GM18526 (cell line): Measurements from ENCODE around the gene VEPH1.

Source experiments
- POLR2A ChIP-seq: IDR thresholded peaks from 3 replicates; pipeline ENCODE4 v1.6.1; 2011; ENCODE audit not compliant: insufficient read length; ENCODE audit errors: extremely low read depth

VEPH1 gene

GRCh38 chr3:157333551-157333991 is 169.6 kb downstream of the VEPH1 start:
- TF ChIP-seq POLR2A: no peak

- TF ChIP-seq POLR2A: no peak
Measured at GRCh38 chr3:157330206-157330605, 173.0 kb downstream of the VEPH1 start.

GRCh38 chr3:157329551-157329950 is 173.7 kb downstream of the VEPH1 start:
- TF ChIP-seq POLR2A: no peak

- TF ChIP-seq POLR2A: no peak
Measured at GRCh38 chr3:157327837-157328236, 175.4 kb downstream of the VEPH1 start.

GRCh38 chr3:157327018-157327417 is 176.2 kb downstream of the VEPH1 start:
- TF ChIP-seq POLR2A: no peak

GRCh38 chr3:157323360-157323759 is 179.9 kb downstream of the VEPH1 start:
- no peak for TF ChIP-seq POLR2A

- no peak for TF ChIP-seq POLR2A
Measured at GRCh38 chr3:157319672-157320071, 183.5 kb downstream of the VEPH1 start.

GRCh38 chr3:157318639-157319288 is 184.5 kb downstream of the VEPH1 start:
- TF ChIP-seq POLR2A: no peak

- no peak for TF ChIP-seq POLR2A
Measured at GRCh38 chr3:157317895-157318294, 185.3 kb downstream of the VEPH1 start.

GRCh38 chr3:157313186-157313585 is 190.0 kb downstream of the VEPH1 start:
- TF ChIP-seq POLR2A: no peak

GRCh38 chr3:157312376-157312745 is 190.9 kb downstream of the VEPH1 start:
- TF ChIP-seq POLR2A: no peak

GRCh38 chr3:157311633-157312375 is 191.4 kb downstream of the VEPH1 start:
- TF ChIP-seq POLR2A: no peak

- no peak for TF ChIP-seq POLR2A
Measured at GRCh38 chr3:157310329-157311052, 192.7 kb downstream of the VEPH1 start.

GRCh38 chr3:157306502-157306901 is 196.7 kb downstream of the VEPH1 start:
- no peak for TF ChIP-seq POLR2A

- TF ChIP-seq POLR2A: no peak
Measured at GRCh38 chr3:157305392-157305791, 197.8 kb downstream of the VEPH1 start.

GRCh38 chr3:157301755-157302154 is 201.5 kb downstream of the VEPH1 start:
- no peak for TF ChIP-seq POLR2A
